SIG-M5 treated with dmso at 0.1 percent for 504 hours (cell line): Measurements from ENCODE around the gene NFIC.
"Not testable (repeated sequence)": the region's sequence is repeated elsewhere in the genome, so short reads cannot be mapped to it uniquely, and the experiment has no call there.

Experiments used
- DNase-seq: peaks from one replicate; lab custom pipeline; 2025; ENCODE audit not compliant: unreplicated experiment; lab: John Stamatoyannopoulos, UW

NFIC gene

DNA sequence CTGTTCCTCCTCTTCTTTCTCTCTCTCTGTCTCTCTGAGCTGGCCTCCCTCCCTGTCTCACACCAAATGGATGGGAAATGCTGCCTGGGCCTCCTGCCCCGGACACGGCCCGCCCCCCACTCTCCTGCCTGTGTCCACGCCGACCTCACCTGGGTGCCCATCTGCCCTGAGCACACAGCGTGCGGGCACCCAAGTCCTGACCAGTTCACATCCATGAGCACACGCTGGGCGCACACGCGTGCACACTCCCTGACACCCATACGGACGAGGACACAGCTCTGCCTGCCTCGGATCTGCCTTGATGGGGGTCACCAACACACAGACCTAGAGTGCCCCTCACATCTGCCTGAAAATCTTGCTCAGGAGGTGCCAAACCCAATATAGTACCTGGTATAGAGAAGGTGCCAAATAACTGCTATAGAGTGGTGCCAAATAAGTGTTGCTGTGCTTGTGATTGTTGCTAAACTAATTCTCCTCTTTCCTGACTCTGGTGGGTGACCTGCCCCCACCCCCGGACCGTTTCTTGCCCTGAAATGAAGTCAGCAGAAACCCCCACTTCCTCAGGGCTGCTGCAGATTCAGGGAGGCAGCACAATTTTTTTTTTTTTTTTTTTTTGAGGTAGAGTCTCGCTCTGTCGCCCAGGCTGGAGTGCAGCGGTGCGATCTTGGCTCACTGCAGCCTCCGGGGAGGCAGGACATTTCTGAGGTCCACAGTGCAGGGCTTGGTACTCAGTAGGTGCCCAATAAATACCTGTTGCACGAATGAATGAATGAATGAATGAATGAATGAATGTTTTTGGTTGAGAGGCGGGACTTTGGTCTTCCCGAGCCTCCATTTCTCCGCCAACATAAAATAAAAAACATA lies 4.6 kb downstream of the NFIC start:
- no peak for DNase-seq

DNA sequence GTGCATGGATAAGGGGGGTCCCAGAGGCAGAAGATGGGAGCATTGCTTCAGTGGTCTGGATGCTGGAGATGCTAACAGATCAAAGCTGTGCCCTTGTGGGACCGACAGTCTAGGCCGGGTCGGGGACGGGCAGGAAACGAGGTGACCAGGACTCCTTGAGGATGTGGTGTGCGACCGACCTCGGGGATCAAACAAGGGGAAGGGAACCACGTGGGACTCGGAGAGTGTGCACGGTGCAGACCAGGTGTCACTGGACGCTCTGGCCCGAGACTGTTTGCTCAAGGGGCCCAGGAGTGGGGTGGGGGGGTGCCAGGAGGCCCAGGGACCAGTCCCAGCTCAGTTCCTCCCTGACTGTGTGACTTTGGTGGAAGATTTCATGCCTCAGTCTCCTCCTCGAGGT lies 6.0 kb downstream of the NFIC start:
- no peak for DNase-seq

GRCh38 chr19:3373971-3374368 lies 7.6 kb downstream of the NFIC start:
- no peak for DNase-seq

- DNase-seq = no peak
Observed at GRCh38 chr19:3374369-3375112, 8.2 kb downstream of the NFIC start.

DNA sequence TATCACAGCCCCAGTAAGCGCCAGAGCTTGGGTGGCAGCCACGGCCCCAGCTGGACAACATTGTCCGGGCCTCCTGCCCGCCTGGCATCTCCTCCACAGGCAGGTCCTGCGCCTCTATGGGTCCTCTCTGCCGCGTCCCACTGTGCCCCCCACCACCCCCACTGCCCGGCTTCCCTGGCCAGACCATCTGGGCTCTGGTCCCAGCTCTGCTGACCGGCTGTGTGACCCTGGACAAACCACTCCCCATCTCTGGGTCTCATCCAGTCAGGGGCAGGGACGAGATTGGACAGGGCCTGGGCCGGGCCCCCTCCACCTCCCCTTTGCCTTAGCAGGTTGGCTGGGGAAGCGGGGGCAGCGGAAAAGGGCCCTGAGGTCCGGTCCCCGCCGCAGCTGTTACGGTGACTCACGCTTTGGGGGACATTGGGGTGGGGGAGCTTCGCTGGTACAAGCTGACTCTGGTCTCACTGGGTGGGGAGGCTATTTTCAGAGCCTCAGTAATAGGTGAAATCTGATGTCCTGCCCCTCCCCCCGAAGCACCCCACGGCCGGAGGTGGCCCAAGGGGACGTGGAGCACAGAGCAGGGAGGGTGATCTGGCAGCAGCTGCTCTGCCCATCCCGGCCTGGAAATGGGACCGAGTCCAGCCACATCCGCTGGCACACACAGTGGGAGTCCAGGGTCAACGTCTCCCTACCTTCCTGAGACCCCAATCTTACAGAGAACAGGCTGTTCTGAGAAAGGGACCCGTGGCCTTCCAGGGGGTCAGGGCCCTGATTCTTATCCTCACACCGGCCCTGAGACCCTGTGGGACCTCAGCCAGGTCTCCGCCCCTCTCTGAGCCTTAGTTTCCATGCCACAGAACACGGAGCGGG lies 9.1 kb downstream of the NFIC start:
- DNase-seq = no peak

DNA sequence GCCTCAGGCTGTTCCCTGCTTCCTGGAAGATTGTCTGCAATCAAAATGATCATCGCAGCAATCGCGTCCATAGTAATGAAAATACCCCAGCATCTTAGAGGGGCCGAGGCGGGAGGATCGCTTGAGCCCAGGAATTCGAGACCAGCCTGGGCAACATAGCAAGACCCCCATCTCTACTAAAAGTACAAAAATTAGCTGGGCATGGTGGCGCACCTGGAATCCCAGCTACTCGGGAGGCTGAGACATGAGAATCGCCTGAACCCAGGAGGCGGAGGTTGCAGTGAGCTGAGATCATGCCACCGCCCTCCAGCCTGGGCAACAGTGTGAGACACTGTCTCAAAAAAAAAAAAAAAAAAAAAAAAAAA lies 9.7 kb downstream of the NFIC start:
- not testable (repeated sequence) for DNase-seq

DNA sequence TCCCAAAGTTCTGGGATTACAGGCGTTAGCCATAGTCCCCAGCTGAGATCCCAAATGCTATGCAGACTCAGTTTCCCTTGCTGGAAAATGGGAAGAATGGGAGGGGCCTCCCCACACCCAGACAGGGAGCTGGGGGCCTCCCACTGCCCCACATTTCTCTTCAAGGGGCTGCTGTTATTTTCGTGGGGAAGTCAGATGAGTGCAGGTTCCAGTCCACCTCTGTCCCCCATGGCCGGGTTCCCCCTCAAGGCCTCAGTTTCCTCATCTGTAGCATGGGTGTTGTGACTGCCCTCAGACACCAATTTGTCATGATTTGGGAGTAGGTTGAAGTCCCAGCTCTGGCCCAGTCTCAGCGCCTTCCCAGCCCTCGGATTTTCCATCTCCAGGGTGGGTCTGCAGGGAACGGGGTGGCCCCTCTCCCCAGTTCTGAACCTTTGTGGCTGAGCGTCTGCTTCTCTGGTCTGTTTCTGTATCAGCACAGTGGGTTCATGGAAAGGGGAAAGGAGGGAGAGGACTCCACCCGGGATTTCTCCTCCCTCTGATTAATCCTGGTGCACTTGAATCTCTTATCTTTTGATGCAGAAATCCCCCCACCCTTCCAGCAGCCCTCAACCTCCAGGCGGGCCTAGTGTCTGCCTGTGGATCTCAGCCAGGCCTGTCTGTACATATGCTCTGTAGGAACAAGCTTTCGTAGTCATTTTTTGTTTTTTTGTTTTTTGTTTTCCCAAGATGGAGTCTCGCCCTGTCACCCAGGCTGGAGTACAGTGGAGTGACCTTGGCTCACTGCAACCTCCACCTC lies 12.2 kb downstream of the NFIC start:
- DNase-seq = no peak

GRCh38 chr19:3380829-3381228 lies 14.4 kb downstream of the NFIC start:
- DNase-seq = no peak

DNA sequence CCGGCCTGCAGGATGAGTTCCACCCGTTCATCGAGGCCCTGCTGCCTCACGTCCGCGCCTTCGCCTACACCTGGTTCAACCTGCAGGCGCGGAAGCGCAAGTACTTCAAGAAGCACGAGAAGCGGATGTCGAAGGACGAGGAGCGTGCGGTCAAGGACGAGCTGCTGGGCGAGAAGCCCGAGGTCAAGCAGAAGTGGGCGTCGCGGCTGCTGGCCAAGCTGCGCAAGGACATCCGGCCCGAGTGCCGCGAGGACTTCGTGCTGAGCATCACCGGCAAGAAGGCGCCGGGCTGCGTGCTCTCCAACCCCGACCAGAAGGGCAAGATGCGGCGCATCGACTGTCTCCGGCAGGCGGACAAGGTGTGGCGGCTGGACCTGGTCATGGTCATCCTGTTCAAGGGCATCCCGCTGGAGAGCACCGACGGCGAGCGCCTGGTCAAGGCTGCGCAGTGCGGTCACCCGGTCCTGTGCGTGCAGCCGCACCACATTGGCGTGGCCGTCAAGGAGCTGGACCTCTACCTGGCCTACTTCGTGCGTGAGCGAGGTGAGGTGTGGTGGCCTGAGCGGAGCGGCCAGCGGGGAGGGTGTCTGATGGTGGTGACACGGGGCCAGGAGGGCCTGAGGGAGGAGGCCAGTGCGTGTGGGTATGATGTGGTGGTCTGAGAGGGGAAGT lies 15.5 kb downstream of the NFIC start:
- no peak for DNase-seq

GRCh38 chr19:3382460-3383100 lies 16.2 kb downstream of the NFIC start:
- no peak for DNase-seq

DNA sequence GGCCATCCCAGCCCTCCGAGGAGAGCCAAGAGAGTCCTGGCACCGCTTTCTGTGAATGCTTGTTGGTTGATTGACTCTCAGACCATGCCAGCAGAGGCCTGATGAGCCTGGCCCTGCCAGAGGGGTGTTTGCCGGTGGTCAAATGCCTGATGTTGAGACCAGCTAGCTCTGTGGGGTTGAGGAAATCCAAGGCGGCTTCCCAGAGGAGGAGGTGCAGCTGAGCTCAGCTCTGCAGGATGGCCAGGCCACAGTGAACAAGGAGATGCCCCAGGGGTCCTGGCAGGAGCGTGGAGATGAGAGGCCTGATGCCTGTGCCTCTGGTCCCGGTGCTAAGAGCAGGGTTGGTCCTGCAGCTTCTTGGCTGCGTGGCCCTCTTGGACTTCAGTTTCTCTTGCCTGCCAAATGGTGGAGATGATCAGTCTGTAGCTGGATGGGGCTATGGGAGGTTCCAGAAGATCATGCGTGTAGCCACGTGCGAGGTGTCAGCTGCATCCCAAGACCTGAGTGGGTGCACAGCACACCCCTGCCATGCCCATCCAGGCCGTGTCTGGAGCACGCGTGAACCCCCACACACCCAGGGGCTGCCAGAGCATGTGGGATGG lies 16.8 kb downstream of the NFIC start:
- DNase-seq = no peak

DNA sequence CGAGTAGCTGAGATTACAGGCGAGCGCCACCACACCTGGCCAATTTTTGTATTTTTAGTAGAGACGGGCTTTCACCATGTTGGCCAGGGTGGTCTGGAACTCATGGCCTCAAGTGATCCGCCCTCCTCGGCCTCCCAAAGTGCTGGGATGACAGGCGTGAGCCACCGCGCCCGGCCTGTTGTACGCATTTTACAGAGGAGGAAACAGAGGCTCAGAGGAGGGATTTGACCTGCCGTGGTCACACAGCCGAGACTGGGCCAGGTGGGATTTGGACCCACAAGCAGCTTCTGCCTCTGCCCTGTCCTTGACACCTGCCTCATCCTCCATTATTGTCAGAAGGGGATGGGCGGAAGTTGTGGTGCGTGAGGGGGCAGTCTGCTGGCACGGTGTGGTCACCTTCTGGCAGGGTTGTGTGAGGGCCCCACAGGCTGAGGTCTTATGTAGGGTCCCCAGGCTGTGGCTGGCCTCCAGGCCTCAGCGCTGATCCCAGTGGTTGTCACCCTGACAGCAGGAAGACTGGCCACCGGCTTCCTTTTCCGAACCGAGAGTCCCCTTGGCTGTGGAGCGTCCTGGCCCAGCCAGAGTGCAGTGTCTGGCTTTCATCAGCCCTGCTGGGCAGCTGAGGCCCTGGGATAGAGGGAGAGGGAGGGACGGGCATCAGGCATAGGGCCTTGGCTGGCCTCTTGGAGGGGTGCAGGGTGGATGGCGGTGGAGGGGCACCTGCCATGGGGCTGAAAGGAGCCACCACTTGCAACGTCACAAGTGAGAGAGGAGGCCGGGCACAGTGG lies 20.3 kb downstream of the NFIC start:
- DNase-seq = no peak

DNA sequence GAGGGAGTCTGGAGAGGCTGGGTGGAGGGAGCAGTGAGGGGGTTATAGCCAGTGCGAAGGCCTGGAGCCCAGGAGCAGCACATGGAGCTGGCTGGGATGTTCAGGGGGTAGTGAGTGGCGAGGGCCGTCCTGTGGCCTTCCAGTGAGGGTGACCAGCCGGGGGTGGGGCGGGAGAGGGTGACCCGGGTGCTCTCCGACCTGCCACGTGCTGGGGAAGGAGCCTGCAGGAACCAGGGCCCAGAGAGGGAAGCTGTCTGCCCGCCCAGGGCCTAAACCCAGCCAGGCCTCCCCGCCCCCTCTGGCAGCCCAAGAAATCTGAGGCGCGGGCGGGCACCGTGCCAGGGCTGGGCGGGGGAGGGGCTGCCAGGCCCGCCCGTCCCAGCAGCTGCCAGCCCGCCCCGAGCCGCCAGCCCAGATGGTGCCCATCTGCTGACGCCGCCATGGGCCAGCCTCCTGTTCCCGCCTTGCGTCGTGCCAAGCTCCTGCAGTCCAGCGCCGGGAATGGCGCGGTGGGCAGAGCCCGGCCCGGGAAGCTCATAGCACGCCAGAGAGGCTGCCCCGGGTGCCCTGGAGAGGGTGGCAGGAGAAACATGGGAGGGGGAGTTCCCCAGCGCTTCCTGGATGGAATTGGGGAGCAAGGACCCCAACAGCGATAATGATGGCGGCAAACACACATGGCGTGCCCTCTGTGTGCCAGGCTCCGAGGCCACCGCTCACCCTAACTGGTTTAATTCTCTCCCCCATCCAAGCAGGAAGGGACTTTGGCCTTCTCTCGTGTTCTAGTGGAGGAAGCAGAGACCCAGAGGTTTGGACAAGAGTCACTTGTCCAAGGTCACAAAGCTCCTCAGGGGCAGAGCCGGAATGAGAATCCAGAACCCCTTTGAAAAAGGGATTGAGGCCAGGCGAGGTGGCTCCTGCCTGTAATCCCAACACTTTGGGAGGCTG lies 21.5 kb downstream of the NFIC start:
- no peak for DNase-seq

DNA sequence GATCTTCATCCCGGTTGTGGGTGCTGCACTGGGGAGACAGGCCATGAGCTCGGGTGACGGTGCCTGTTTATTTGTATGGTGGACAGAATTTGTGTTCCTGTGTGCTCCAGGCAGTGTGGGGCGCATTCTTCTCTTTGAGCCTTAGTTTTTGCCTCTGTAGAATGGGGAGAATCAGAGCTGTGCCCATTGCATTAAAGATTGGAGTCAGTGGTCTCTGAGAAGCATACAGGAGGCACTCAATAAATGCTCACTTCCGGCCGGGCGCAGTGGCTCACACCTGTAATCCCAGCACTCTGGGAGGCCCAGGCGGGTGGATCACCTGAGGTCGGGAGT lies 23.0 kb downstream of the NFIC start:
- DNase-seq = no peak

- DNase-seq = no peak
Observed at GRCh38 chr19:3389876-3390371, 23.5 kb downstream of the NFIC start.

- not testable (repeated sequence) for DNase-seq
Observed at GRCh38 chr19:3391911-3392310, 25.5 kb downstream of the NFIC start.

- DNase-seq = no peak
Observed at GRCh38 chr19:3392480-3392879, 26.1 kb downstream of the NFIC start.
